NCI-H187 (cell line): ENCODE data around the gene INSM1.
"Not testable (repeated sequence)": the region's sequence is repeated elsewhere in the genome, so short reads cannot be mapped to it uniquely, and the experiment has no call there.

Source experiments
- DNase-seq, 2 experiments: peaks; one replicate each; lab custom pipeline; 2025; lab: John Stamatoyannopoulos, UW

INSM1 gene

GRCh38 chr20:20367575-20368417 lies at the start of gene INSM1:
INSM1 (plus strand) TSS chr20:20368104; CDS start chr20:20368268, 164 bp downstream.
- peak; percentile 91 to 98 for DNase-seq

DNA sequence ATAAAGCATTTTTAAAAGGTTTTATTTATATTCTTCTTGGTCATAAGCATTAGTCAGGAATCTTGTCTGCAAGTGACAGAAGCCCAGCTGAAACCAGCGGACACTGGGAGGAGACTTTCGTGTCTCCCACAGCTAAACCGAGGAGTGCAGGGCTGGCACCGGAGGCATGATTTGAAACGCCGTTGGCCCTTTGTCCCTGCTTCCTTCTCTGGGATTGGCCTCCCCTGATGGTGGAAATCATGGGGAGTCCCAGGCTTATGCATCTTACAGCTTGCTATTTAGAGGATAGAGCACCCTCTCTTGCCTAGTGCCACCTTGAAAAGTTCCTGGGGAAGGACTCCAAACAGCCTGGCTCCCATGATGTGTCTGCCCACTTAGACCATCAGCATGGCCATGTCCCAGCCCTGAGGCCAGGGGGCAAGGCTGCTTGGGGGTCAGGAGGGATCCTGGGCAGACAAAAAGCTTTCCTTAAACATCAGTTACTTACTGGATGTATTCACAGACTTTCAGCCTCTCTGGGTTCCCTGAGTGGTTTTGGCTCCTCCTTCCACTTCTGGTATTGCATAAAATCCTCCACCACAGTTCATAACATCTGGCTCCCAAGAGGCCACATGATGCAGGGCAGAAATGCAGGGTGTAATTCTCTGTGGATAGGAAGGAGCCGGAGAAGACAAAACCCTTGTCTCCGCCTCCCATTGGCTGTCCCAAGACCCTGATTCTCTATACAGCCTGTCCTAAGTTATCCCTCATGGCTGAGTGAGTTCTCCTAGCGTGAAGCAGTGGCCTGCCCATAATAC lies 49.3 kb upstream of the INSM1 start:
- peak; percentile 18 to 35 for DNase-seq

DNA sequence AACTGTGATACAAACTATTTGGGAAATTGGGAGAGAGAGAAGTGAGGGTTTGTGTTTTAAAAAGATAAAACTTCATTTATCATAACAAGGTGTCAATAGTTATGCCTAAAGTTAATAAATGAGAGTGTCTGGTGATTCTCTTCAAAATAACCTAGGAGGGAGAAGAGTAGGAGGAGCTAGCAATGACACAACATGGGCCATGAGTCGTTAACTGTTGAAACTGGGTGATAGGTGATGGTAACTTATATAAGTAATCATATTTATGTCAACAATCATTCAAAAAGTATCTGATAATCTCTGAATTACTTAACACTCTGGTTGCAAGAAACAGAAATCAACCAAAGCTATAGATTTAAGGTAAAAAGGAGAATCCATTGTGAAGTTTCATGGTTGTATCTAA lies 46.8 kb upstream of the INSM1 start:
- DNase-seq, result no peak

DNA sequence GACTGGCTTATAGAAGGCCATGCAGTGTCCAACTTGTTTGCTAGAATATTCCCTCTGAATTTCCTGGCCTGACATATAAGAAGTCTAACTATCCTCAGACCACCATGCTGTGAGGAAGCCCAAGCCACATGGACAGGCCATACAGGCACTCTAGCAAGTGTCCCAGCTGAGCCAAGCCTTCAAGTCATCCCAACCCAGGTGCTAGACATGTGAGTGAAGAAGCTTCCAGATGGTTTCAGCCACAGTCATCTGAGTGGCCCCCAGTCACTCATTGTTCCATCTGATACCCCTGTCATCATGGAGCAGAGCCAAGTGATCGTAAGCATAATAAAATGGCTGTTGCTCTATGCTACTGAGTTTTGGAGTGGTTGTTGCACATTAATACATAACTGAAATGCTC lies 46.0 kb upstream of the INSM1 start:
- no peak for DNase-seq

GRCh38 chr20:20322912-20323311 lies 45.0 kb upstream of the INSM1 start:
- DNase-seq, result no peak

DNA sequence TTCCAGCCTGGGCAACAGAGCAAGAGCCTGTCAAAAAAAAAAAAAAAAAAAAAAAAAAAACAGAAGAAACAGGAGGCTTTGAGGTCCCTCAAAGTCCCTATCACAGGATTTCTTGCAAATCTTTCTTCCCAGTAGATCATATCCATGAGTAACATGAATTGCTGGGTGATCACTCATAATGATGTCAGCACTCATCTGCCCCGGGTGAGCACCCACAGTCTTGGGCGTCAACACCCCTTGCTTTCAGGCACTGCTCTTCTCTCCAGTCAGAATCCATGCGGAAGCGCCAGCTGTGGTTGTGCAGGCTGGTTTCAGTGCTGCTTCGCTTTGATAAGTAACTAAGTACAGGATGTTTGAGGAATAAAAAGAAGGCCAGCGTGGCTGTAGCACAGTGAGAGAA lies 40.2 kb upstream of the INSM1 start:
- DNase-seq, result no peak

- no peak for DNase-seq
These were observed 38.3 kb upstream of the INSM1 start for GRCh38 chr20:20329564-20329963.

DNA sequence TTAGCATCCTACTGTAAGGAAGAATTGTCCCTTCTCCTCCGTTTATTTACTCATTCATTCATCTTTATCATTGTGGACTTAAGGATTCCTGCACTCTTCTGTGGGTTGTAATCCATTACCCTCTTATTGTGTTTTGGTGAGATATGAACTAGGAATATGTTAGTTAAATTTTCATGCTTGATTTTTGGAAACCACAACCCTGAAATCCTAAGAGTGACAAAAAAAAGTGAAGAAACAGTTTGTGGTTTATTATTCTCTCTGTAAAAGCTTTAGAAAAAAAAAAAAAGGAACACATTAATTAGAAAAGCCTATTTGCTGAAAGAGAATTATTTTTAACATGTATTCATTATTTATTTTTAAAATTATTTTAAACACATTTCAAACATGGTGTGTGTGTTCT lies 36.7 kb upstream of the INSM1 start:
- no peak for DNase-seq

DNA sequence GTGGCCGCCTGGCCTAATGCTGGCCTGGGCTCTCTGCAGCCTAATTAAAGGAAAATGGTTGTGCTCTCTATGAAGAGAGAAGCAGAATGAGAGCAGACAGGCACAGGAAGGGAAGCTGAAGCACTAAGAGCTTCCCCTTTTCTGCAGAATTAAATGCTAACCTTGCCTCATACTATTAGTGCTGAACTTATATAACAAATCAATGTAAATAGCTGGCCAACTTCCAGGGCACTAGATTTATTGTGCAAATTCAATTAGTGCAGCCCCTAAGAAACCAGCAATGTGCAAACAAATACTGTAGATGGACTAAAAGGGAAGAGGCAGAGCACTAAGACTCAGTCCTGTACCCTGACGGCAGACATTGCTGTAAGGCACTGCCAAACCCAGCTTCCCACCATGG lies 36.1 kb upstream of the INSM1 start:
- DNase-seq, result no peak

- DNase-seq, result no peak
These were observed 34.0 kb upstream of the INSM1 start for GRCh38 chr20:20333866-20334265.

DNA sequence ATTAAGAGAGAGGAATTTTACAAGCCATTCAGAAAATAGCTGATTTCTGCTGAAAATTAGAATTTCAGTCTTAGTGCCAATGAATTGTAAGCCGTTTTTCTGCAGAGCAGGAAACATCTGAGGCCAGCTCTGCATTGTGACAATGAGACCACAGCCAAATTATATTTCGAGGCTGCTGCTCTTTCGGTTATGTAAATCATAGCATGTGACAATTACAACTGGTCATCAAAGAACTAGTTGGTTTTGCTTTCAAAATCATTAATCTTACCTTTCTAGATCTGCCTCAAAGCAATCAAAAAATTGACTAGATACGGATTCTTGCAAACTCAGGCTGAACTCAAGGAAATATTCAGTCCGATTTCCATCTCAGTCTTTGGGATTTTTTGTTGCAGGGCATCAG lies 33.4 kb upstream of the INSM1 start:
- DNase-seq, result no peak

GRCh38 chr20:20338133-20338730 lies 29.7 kb upstream of the INSM1 start:
- no peak for DNase-seq

- no peak for DNase-seq
These were observed 27.5 kb upstream of the INSM1 start for GRCh38 chr20:20340443-20340842.

- no peak for DNase-seq
These were observed 26.5 kb upstream of the INSM1 start for GRCh38 chr20:20341371-20341770.

DNA sequence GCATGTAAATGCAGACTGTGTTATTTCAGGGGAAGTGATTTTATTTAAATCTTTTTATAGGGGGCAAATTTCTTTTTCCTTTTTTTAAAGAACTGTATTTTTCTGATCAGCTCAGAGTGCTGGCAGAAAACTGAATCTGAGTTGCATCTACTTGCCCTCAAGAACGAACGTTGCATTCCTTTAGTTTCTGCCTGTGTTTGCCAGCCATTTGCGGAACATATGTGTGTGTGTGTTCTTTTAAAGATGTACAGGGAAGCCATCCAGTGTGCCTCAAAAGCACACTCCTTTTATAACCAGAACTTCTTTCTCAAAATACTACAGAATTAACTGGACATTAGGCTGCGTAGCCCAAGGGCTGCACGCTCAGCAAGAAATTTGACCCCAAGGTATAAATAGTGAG lies 25.8 kb upstream of the INSM1 start:
- DNase-seq, result no peak

- no peak for DNase-seq
These were observed 24.0 kb upstream of the INSM1 start for GRCh38 chr20:20343932-20344331.

- DNase-seq, result no peak
These were observed 23.4 kb upstream of the INSM1 start for GRCh38 chr20:20344476-20344875.

DNA sequence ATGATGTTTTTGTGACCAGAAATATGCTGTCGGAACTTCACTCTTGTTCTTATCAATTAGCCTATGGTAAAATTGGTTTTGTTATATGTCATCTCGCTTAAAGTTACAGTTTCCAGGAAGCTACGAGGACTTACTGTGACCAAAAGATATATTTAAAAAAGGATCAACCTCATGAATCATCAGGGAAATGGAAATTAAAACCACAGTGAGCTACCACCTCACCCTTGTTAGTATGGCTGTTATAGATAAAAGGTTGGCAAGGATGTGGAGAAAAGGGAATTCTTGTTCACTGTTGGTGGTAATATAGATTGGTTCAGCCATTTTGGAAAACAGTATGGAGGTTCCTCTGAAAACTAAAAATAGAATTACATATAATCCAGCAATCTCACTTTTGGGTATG lies 14.3 kb upstream of the INSM1 start:
- DNase-seq, result no peak

DNA sequence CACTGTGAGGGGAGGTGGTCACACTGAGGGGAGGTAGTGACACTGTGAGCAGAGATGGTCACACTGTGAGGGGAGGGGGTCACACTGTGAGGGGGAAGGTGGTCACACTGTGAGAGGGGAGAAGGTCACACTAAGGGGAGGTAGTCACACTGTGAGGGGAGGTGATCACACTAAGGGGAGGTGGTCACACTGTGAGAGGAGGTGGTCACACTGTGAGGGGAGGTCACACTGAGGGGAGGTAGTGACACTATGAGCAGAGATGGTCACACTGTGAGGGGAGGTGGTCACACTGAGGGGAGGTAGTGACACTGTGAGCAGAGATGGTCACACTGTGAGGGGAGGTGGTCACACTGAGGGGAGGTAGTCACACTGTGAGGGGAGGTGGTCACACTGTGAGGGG lies 12.4 kb upstream of the INSM1 start:
- not testable (repeated sequence) for DNase-seq

DNA sequence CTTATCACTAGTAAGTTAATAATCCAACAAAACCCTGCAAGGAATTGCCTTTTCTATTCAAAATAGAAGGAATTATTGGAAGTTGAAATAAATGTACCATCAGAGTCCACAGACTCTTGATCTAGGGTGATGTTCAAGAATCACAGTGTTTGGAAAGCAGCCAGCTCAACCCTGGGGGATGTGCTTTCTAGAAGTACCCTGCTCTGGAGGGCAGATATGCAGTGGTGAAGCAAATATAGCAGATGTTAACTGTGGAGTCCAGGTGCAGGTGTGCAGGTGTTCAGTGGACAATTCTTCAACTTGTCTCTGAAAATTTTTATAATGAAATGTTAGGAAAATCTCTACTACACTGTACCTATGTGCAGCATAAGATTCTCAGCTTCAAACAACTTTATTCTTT lies 9.1 kb upstream of the INSM1 start:
- peak in 1 of 2 experiments; percentile 19 for DNase-seq

- no peak for DNase-seq
These were observed 8.3 kb upstream of the INSM1 start for GRCh38 chr20:20359628-20360027.

- no peak for DNase-seq
These were observed 7.4 kb upstream of the INSM1 start for GRCh38 chr20:20360464-20360863.
